Keratinocyte (primary cell): ENCODE measurements around the gene ALCAM. TPM values are rescaled to one million over a fixed set of nuclear protein-coding genes. Genes with fewer than 3 reads are reported as not detected.

ENCODE experiments used
- DNase-seq: peaks from one replicate; pipeline ENCODE4 v3.0.0-alpha.2; 2011; ENCODE audit warnings: low read depth, missing footprints, low spot score
- FAIRE-seq: peaks from 2 replicates; lab custom pipeline; 2011; peaks lifted over from hg19 to GRCh38; lab: Jason Lieb, UNC
- H2AFZ ChIP-seq: 2 replicates; pipeline ENCODE4 v1.6.0; 2012; ENCODE audit warnings: low read length, control low read depth, inconsistent platforms; ENCODE audit not compliant: control insufficient read depth
- H3K27ac ChIP-seq: 2 replicates; pipeline ENCODE4 v1.5.1; 2011; ENCODE audit warnings: low read length; ENCODE audit not compliant: control insufficient read depth, insufficient read depth
- H3K27me3 ChIP-seq: 3 replicates; pipeline ENCODE4 v1.6.0; 2011; ENCODE audit warnings: low read length; ENCODE audit not compliant: control insufficient read depth, insufficient read depth; ENCODE audit errors: extremely low read depth
- H3K36me3 ChIP-seq, 2 experiments: 2 replicates in 1 of 2; 3 replicates in 1 of 2; pipeline ENCODE4 v1.5.1; 2011; ENCODE audit warnings: low read length in 2 of 2, mild to moderate bottlenecking in 1 of 2; ENCODE audit not compliant: control insufficient read depth in 2 of 2, insufficient read depth in 2 of 2; ENCODE audit errors: extremely low read depth in 1 of 2
- H3K4me1 ChIP-seq: 3 replicates; pipeline ENCODE4 v1.5.1; 2011; ENCODE audit warnings: low read length; ENCODE audit not compliant: control insufficient read depth, insufficient read depth; ENCODE audit errors: extremely low read depth
- H3K4me2 ChIP-seq: 3 replicates; pipeline ENCODE4 v1.6.0; 2011; ENCODE audit warnings: low read depth, low read length; ENCODE audit not compliant: control insufficient read depth, insufficient read depth; ENCODE audit errors: extremely low read depth
- H3K4me3 ChIP-seq, 3 experiments: fragments of 200-600 bp in 1 of 3; sonication (generic) in 1 of 3; 2 replicates in 2 of 3; 3 replicates in 1 of 3; pipeline ENCODE4 v1.5.1; 2011 to 2016; ENCODE audit warnings: low read length in 3 of 3, mild to moderate bottlenecking in 3 of 3, control low read depth in 2 of 3, inconsistent platforms in 1 of 3, low read depth in 1 of 3, mixed read lengths in 1 of 3, mixed run types in 1 of 3, moderate library complexity in 1 of 3; ENCODE audit not compliant: control insufficient read depth in 2 of 3, insufficient read depth in 2 of 3; ENCODE audit errors: extremely low read depth in 1 of 3
- H3K79me2 ChIP-seq: 2 replicates; pipeline ENCODE4 v1.6.0; 2012; ENCODE audit warnings: low read length; ENCODE audit not compliant: control insufficient read depth, insufficient read depth
- H3K9ac ChIP-seq: 3 replicates; pipeline ENCODE4 v1.6.0; 2011; ENCODE audit warnings: low read length; ENCODE audit not compliant: control insufficient read depth, insufficient read depth; ENCODE audit errors: extremely low read depth
- H3K9me1 ChIP-seq: 3 replicates; pipeline ENCODE4 v1.6.0; 2011; ENCODE audit warnings: low read length; ENCODE audit not compliant: control insufficient read depth, insufficient read depth; ENCODE audit errors: extremely low read depth
- H3K9me3 ChIP-seq: 2 replicates; pipeline ENCODE4 v1.5.1; 2012; ENCODE audit warnings: low read depth, low read length; ENCODE audit not compliant: control insufficient read depth
- H4K20me1 ChIP-seq: 3 replicates; pipeline ENCODE4 v1.6.0; 2011; ENCODE audit warnings: low read length; ENCODE audit not compliant: control insufficient read depth, insufficient read depth; ENCODE audit errors: extremely low read depth
- CTCF ChIP-seq, 3 experiments: IDR thresholded peaks in 1 of 3; conservative IDR thresholded peaks in 1 of 3; optimal IDR thresholded peaks in 1 of 3; 2 replicates in 2 of 3; 3 replicates in 1 of 3; pipeline versions ENCODE3 to v1.5.1; 2011; ENCODE audit warnings: low read length in 3 of 3, mild to moderate bottlenecking in 3 of 3, moderate library complexity in 2 of 3, control low read depth in 1 of 3, inconsistent platforms in 1 of 3; ENCODE audit not compliant: insufficient read depth in 2 of 3; ENCODE audit errors: extremely low read depth in 1 of 3
- EZH2 ChIP-seq: IDR thresholded peaks from one replicate; pipeline ENCODE4 v1.6.1; 2012; ENCODE audit warnings: inconsistent platforms, mild to moderate bottlenecking, low read length, moderate library complexity
- dilution Hi-C: fragments of 300-500 bp; cut with MboI; formaldehyde crosslinking; loops from one replicate; pipeline ENCODE4 v1.7.0; 2020; ENCODE audit warnings: low sequenced_read_pairs; ENCODE audit not compliant: extremely low pct_ligation_motif_present
- polyA plus RNA-seq, 5 experiments: library from polyadenylated mRNA; depleted of rRNA in 3 of 5; stranded (reverse) in 3 of 5; stranded (forward) in 1 of 5; unstranded in 1 of 5; fragments of >200 nt; gene quantifications; 1 replicate in 1 of 5; 2 replicates in 3 of 5; 3 replicates in 1 of 5; pipeline versions ENCODE4 v1.2.1 to v1.2.3, GENCODE V29; 2011 to 2012; ENCODE audit warnings: missing spikeins in 2 of 5, low read depth in 1 of 5, low replicate concordance in 1 of 5

The ALCAM gene
- polyA plus RNA-seq, 1 donor (not counting 4 experiments of a cell fraction or from before 2014, with no cell fraction given): 71.3 TPM

GRCh38 chr3:105610473-105610872, 243.8 kb downstream of the ALCAM start:
- Histone ChIP-seq H2AFZ (no peak overlapping the region), H3K9me3 (no peaks in the 10 kb centered on the region), H3K36me3 (no peaks in the 10 kb centered on the region), H3K9me1 (no peaks in the 10 kb centered on the region), H3K4me3 (no peak overlapping the region), H3K4me1 (peaks cover 14% of the 10 kb centered on the region), H3K4me2 (no peak overlapping the region), H3K27me3 (no peaks in the 10 kb centered on the region), H3K27ac (no peak overlapping the region), H4K20me1 (no peaks in the 10 kb centered on the region), H3K9ac (no peak overlapping the region), H3K79me2 (no peaks in the 10 kb centered on the region)
- dilution Hi-C loops: no loop called here
- FAIRE-seq: no peak
- no peak for TF ChIP-seq CTCF (optimal IDR thresholded peaks at IDR 0.05 in 1 of 3, IDR thresholded peaks at IDR 0.05 in 1 of 3, conservative IDR thresholded peaks at IDR 0.05 in 1 of 3; ENCODE audit: extremely low read depth in 1 of 3, insufficient read depth in 2 of 3, low read length in 3 of 3)
- TF ChIP-seq EZH2: no peak
- no peak for DNase-seq

- no peaks in the 10 kb centered on the region for H3K9me1 ChIP-seq
- H3K4me1 ChIP-seq: peaks cover 14% of the 10 kb centered on the region
- peak; percentile 61 for DNase-seq
- H3K27ac ChIP-seq: no peak overlapping the region
- no peak overlapping the region for H3K9ac ChIP-seq
- no peaks in the 10 kb centered on the region for H4K20me1 ChIP-seq
- H3K79me2 ChIP-seq: no peaks in the 10 kb centered on the region
- dilution Hi-C loops: no loop called here
- TF ChIP-seq EZH2 (no peak), CTCF (optimal IDR thresholded peaks at IDR 0.05 in 1 of 3, IDR thresholded peaks at IDR 0.05 in 1 of 3, conservative IDR thresholded peaks at IDR 0.05 in 1 of 3; ENCODE audit: extremely low read depth in 1 of 3, insufficient read depth in 2 of 3, low read length in 3 of 3) (no peak)
- peak; percentile 89 for FAIRE-seq
- H2AFZ ChIP-seq: no peak overlapping the region
- H3K27me3 ChIP-seq: no peaks in the 10 kb centered on the region
- no peaks in the 10 kb centered on the region for H3K9me3 ChIP-seq
- no peaks in the 10 kb centered on the region for H3K36me3 ChIP-seq
- H3K4me2 ChIP-seq: peak overlapping the region; percentile 69
- H3K4me3 ChIP-seq: peak overlapping the region in 1 of 3 experiments; percentile 25
These were observed 244.8 kb downstream of the ALCAM start for GRCh38 chr3:105611304-105612192.
